ENCODE results near the gene SWT1. TPM values are rescaled to one million over a fixed set of nuclear protein-coding genes. Genes with fewer than 3 reads are reported as not detected.

SWT1 gene
- total and polyA plus RNA-seq, 2 of the 13 experiments (the other 11 are each of a cell fraction or from before 2014, with no cell fraction given), result 1.7 to 2.5 TPM

GRCh38 chr1:185207980-185208602 lies 51.1 kb downstream of the SWT1 start (continued):
- no peak for TF ChIP-seq MBD4 (IDR thresholded peaks at IDR 0.05; ENCODE audit: borderline replicate concordance, low read length)
- TF ChIP-seq ZNF512B (CRISPR knock-in tag; IDR thresholded peaks at IDR 0.05; ENCODE audit: borderline replicate concordance), result no peak
- TF ChIP-seq ZBTB44 (CRISPR knock-in tag; IDR thresholded peaks at IDR 0.05), result no peak
- no peak for TF ChIP-seq NFIB (CRISPR knock-in tag; IDR thresholded peaks at IDR 0.05; ENCODE audit: borderline replicate concordance)

- WGBS (ENCODE audit: low lambda C conversion rate), result 94% methylated on average over 5 of the region's 5 CpGs
- Histone ChIP-seq H3K27me3 (ENCODE audit: control insufficient read depth in 1 of 2, insufficient read depth in 2 of 2, low read length in 2 of 2) (no peaks in the 10 kb centered on the region), H3K79me2 (ENCODE audit: insufficient read depth, low read length) (no peaks in the 10 kb centered on the region), H3K4me3 (replicated peaks in 1 of 3; ENCODE audit: insufficient read depth in 1 of 3, low read depth in 2 of 3, low read length in 3 of 3) (no peak overlapping the region), H3K4me1 (ENCODE audit: insufficient read depth, low read length) (no peaks in the 10 kb centered on the region), H2AFZ (ENCODE audit: low read length) (no peak overlapping the region), H3K36me3 (replicated peaks in 1 of 2; ENCODE audit: control insufficient read depth in 1 of 2, insufficient read depth in 2 of 2, low read length in 2 of 2) (no peaks in the 10 kb centered on the region), H3K9me3 (ENCODE audit: low read length) (no peaks in the 10 kb centered on the region), H4K20me1 (ENCODE audit: insufficient read depth, low read length) (no peaks in the 10 kb centered on the region), H3K4me2 (ENCODE audit: low read depth, low read length) (no peak overlapping the region), H3K9ac (ENCODE audit: insufficient read depth, low read depth, low read length) (no peak overlapping the region), H3K27ac (ENCODE audit: extremely low read length, insufficient read depth, low read length) (no peak overlapping the region)
- FAIRE-seq, result no peak
- CTCF ChIA-PET (ENCODE audit: low intra/inter-chr PET ratio, low total read pairs), result no interaction called here
- intact Hi-C loops (cut with micrococcal nuclease; ENCODE audit: unreplicated experiment), result no loop called here
- no peak for ATAC-seq
- POLR2A ChIA-PET, result no interaction called here
- no TSS peak for BruUV-seq (replicated peaks)
- DNase-seq (ENCODE audit: low spot score), result no peak
- in situ Hi-C loops (cut with HindIII; ENCODE audit: extremely low pct_ligation_motif_present, low pct_unique_long_range_greater_than_20kb), result no loop called here
- TF ChIP-seq GTF3A (CRISPR knock-in tag; conservative IDR thresholded peaks at IDR 0.05) (no peak), SMAD1 (CRISPR knock-in tag; IDR thresholded peaks at IDR 0.05; ENCODE audit: borderline replicate concordance, low read depth) (no peak), ZNF501 (CRISPR knock-in tag; IDR thresholded peaks at IDR 0.05) (no peak), EHMT2 (IDR thresholded peaks at IDR 0.05; ENCODE audit: borderline replicate concordance, low read depth, low read length) (no peak), ZNF724P (CRISPR knock-in tag; IDR thresholded peaks at IDR 0.05; ENCODE audit: borderline replicate concordance) (no peak), ZNF264 (CRISPR knock-in tag; IDR thresholded peaks at IDR 0.05) (no peak), HNRNPH1 (optimal IDR thresholded peaks at IDR 0.05; ENCODE audit: low read depth, low read length) (no peak), CHD4 (IDR thresholded peaks at IDR 0.05; ENCODE audit: borderline replicate concordance, low read length) (no peak), REST (IDR thresholded peaks at IDR 0.05; ENCODE audit: borderline replicate concordance in 1 of 2, low read depth in 1 of 2, low read length in 2 of 2) (no peak), TBL1XR1 (IDR thresholded peaks at IDR 0.05; ENCODE audit: borderline replicate concordance, low read length, partially characterized antibody) (no peak)
These were observed 51.7 kb downstream of the SWT1 start for GRCh38 chr1:185208626-185209180.

Measured in HepG2 (cell line).